Thyroid gland (tissue), 4 donors: Measurements from ENCODE around the gene TMEM131L. TPM values are rescaled to one million over a fixed set of nuclear protein-coding genes. Genes with fewer than 3 reads are reported as not detected.

Experiments
- DNase-seq, 2 donors: peaks; one replicate each; pipeline ENCODE4 v3.0.0-alpha.2; 2019
- H3K27ac ChIP-seq, 3 donors: fragments of 200-600 bp; sonication (generic); 1 replicate in 2 of 3; 2 replicates in 1 of 3; pipeline ENCODE4 v1.5.1; 2016 to 2019; ENCODE audit warnings: mild to moderate bottlenecking in 1 of 3, moderate library complexity in 1 of 3
- H3K27me3 ChIP-seq: fragments of 200-600 bp; sonication (generic); one replicate; pipeline ENCODE4 v1.5.1; 2019
- H3K36me3 ChIP-seq, 2 donors: fragments of 200-600 bp; sonication (generic); one replicate each; pipeline ENCODE4 v1.5.1; 2016 to 2019
- H3K4me1 ChIP-seq, 2 donors: fragments of 200-600 bp; sonication (generic); one replicate each; pipeline ENCODE4 v1.5.1; 2017 to 2019
- H3K4me3 ChIP-seq, 3 donors: fragments of 200-600 bp; sonication (generic); replicated peaks in 1 of 3; 1 replicate in 2 of 3; 2 replicates in 1 of 3; pipeline ENCODE4 v1.5.1; 2016; ENCODE audit warnings: mild to moderate bottlenecking in 1 of 3
- H3K9me3 ChIP-seq: fragments of 200-600 bp; sonication (generic); one replicate; pipeline ENCODE4 v1.5.1; 2017
- POLR2A ChIP-seq, 2 donors: fragments of 450-650 bp; IDR thresholded peaks; one replicate each; pipeline ENCODE4 v1.6.1; 2017; ENCODE audit warnings: antibody characterized with exemption in 2 of 2, mild to moderate bottlenecking in 2 of 2, moderate library complexity in 1 of 2
- WGBS, 2 donors: methylation state at CpG; one replicate each; pipeline ENCODE4 v1.1.5; 2017; 5-methylcytosine and 5-hydroxymethylcytosine counted together
- intact Hi-C: fragments of 100-400 bp; cut with DNase I; formaldehyde crosslinking; loops from one replicate; pipeline ENCODE4 v1.15.1; 2023
- total RNA-seq, 4 donors: library from RNA; depleted of rRNA; stranded (reverse); fragments of >200 nt; gene quantifications; one replicate each; pipeline ENCODE4 v1.2.3, GENCODE V29; 2016
- TF ChIP-seq, protein P1 (sequence below), 6 experiments: fragments of 200-600 bp in 3 of 6; fragments of 450-650 bp in 3 of 6; sonication (generic) in 3 of 6; IDR thresholded peaks; one replicate each; pipeline ENCODE4 v1.5.1; 2016 to 2019; ENCODE audit warnings: antibody characterized with exemption in 6 of 6, mild to moderate bottlenecking in 2 of 6, inconsistent platforms in 1 of 6, moderate library complexity in 1 of 6

Gene TMEM131L
- total RNA-seq, 4 donors from 2014 or later, result 11.1 to 17.9 (median 16.4) TPM

DNA sequence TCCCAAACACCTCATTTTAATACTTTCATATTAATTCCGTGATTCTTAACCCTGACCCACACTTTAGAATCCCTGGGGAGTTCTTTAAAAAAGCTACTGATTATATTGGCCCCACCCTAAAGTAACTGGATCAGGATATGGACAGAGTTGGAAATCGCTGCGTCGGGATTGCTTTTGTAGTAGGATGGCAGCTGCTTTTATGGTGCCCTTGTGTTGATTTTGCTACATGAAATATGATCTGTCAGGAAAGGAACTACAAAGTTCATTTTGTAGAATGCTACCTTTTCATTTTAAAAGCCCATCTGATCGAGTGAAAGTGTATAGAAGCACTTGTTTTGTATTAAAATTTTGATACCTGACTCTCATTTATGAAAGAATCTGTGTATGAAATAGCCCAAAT lies 43.6 kb downstream of the TMEM131L start:
- H3K36me3 ChIP-seq, result no peaks in the 10 kb centered on the region
- no peak overlapping the region for H3K27ac ChIP-seq
- no peak for DNase-seq
- TF ChIP-seq, protein P1, sequence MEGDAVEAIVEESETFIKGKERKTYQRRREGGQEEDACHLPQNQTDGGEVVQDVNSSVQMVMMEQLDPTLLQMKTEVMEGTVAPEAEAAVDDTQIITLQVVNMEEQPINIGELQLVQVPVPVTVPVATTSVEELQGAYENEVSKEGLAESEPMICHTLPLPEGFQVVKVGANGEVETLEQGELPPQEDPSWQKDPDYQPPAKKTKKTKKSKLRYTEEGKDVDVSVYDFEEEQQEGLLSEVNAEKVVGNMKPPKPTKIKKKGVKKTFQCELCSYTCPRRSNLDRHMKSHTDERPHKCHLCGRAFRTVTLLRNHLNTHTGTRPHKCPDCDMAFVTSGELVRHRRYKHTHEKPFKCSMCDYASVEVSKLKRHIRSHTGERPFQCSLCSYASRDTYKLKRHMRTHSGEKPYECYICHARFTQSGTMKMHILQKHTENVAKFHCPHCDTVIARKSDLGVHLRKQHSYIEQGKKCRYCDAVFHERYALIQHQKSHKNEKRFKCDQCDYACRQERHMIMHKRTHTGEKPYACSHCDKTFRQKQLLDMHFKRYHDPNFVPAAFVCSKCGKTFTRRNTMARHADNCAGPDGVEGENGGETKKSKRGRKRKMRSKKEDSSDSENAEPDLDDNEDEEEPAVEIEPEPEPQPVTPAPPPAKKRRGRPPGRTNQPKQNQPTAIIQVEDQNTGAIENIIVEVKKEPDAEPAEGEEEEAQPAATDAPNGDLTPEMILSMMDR (IDR thresholded peaks at IDR 0.05), result no peak
- no peak for TF ChIP-seq POLR2A (IDR thresholded peaks at IDR 0.05)
- intact Hi-C loops, result no loop called here
- H3K27me3 ChIP-seq, result no peaks in the 10 kb centered on the region
- WGBS, 2 donors, result 57 to 76% methylated on average over 5 of the region's 5 CpGs
- H3K4me1 ChIP-seq, result peaks cover 0 to 2% of the 10 kb centered on the region in 2 donors
- no peak overlapping the region for H3K4me3 ChIP-seq
- H3K9me3 ChIP-seq, result no peaks in the 10 kb centered on the region

DNA sequence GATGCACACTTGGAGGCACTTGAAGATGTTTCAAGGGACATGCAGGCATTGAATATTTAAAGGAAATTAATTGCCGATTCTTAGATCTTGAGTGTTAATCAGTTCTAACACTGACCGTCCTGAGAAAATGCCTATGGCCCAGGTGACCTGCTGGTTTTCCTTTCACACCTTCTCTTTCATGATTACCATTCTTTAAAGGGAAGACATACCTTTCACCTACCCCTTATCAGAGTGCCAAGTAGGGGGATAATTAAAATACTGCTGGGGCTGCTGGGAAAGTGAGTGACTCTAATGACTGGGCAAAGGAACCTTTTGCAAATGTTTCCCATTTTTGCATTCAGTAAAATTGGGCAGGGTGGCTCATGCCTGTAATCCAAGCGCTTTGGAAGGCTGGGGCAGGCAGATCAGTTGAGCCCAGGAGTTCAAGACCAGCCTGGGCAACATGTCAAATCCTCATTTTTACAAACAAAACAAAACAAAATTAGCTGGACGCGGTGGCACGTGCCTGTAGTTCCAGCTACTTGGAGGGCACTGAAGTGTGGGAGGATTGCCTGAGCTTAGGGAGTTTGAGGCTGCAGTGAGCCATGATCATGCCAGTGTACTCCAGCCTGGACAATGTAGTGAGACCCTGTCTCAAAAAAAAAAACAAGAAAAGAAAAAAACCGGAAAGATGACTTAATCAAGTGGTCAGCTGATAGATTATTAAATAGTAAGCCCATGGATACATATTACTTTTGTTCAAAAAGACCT lies 44.3 kb downstream of the TMEM131L start:
- Histone ChIP-seq H3K36me3 (no peaks in the 10 kb centered on the region), H3K9me3 (no peaks in the 10 kb centered on the region), H3K27ac (no peak overlapping the region), H3K4me3 (no peak overlapping the region), H3K4me1 (peaks cover 0 to 2% of the 10 kb centered on the region in 2 donors), H3K27me3 (no peaks in the 10 kb centered on the region)
- intact Hi-C loops, result no loop called here
- TF ChIP-seq, protein P1 (IDR thresholded peaks at IDR 0.05), result no peak
- TF ChIP-seq POLR2A (IDR thresholded peaks at IDR 0.05), result no peak
- 75 to 78% methylated on average over 7 of the region's 7 CpGs for WGBS, 2 donors
- DNase-seq, result no peak

DNA sequence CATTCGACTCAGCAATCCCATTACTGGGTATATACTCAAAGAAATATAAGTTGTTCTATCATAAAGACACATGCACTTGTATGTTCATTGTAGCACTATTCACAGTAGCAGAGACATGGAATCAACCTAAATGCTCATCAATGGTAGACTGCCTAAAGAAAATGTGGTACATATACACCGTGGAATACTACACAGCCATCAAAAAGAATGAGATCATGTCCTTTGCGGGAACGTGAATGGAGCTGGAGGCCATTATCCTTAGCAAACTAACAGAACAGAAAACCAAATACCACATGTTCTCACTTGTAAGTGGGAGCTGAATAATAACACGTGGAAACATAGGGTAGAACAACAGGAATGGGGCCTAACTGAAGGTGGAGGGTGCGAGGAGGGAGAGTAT lies 44.9 kb downstream of the TMEM131L start:
- intact Hi-C loops, result no loop called here
- H3K4me3 ChIP-seq, result no peak overlapping the region
- H3K27ac ChIP-seq, result no peak overlapping the region
- peaks cover 0 to 2% of the 10 kb centered on the region in 2 donors for H3K4me1 ChIP-seq
- TF ChIP-seq POLR2A (IDR thresholded peaks at IDR 0.05), result no peak
- TF ChIP-seq, protein P1 (IDR thresholded peaks at IDR 0.05), result no peak
- no peaks in the 10 kb centered on the region for H3K9me3 ChIP-seq
- no peaks in the 10 kb centered on the region for H3K36me3 ChIP-seq
- WGBS, 2 donors, result 89 to 99% methylated on average over 6 of the region's 6 CpGs
- H3K27me3 ChIP-seq, result no peaks in the 10 kb centered on the region
- no peak for DNase-seq

DNA sequence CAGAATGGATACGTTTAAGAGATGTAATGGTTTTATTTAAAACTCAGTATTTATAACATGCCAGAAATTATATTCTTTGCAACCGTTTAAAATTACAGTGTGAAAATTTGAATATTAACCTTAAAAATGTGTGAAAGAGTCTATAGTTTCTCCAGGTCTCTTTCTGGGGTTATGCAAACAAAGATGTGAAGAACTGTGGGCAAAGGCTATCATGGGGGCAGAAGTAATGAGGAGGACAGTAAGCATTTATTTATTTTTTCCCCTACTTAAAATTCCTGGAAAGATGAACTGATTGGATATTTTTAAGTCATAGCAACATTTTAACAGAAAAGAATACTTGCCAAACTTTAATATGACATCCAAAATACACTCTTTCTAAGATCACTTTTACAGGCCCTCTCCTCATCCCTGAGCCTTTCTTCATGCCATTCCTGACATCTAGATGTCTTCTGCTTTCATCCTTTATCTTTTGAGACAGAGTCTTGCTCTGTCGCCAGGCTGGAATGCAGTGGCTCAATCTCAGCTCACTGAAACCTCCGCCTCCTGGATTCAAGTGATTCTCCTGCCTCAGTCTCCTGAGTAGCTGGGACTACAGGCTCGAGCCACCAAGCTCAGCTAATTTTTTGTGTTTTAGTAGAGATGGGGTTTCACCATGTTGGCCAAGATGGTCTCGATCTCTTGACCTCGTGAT lies 46.1 kb downstream of the TMEM131L start:
- no peaks in the 10 kb centered on the region for H3K27me3 ChIP-seq
- WGBS, 2 donors, result 79 to 86% methylated on average over 7 of the region's 7 CpGs
- H3K9me3 ChIP-seq, result no peaks in the 10 kb centered on the region
- H3K27ac ChIP-seq, result no peak overlapping the region
- no peak overlapping the region for H3K4me3 ChIP-seq
- TF ChIP-seq, protein P1 (IDR thresholded peaks at IDR 0.05), result no peak
- TF ChIP-seq POLR2A (IDR thresholded peaks at IDR 0.05), result no peak
- no peak for DNase-seq
- H3K4me1 ChIP-seq, result no peaks in the 10 kb centered on the region
- no peaks in the 10 kb centered on the region for H3K36me3 ChIP-seq
- intact Hi-C loops, result no loop called here

DNA sequence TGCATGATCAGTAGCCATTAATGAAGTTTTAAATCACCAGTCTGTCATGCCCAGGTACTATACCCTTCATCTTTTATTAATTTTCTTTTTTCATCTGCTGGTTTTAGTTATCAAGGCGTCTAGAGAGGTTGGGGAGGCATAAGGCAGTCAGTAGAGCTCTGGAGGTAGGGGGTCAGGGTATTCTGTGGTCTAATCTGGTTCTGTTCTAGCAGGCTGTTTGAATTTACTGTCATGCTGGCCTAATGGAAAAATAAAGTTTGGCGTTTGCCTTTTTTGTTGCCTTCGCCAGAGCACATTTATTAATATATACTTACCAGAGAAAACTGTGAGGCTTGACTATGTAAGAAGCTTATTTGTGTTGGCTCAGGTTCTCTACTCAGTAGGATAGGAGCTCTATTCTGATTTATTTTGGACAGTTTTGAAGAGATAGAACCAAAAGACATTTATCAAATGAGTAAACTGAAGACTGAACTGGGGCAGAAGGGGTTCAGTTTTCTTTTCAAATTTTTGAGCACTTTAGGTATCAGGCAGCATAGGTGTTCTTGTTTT lies 46.9 kb downstream of the TMEM131L start:
- WGBS, 2 donors, result 78 to 83% methylated on average over 3 of the region's 3 CpGs
- no peaks in the 10 kb centered on the region for H3K36me3 ChIP-seq
- no peak for TF ChIP-seq POLR2A (IDR thresholded peaks at IDR 0.05)
- TF ChIP-seq, protein P1 (IDR thresholded peaks at IDR 0.05), result no peak
- H3K27me3 ChIP-seq, result no peaks in the 10 kb centered on the region
- DNase-seq, result no peak
- H3K9me3 ChIP-seq, result no peaks in the 10 kb centered on the region
- intact Hi-C loops, result no loop called here
- no peak overlapping the region for H3K27ac ChIP-seq
- H3K4me1 ChIP-seq, result no peaks in the 10 kb centered on the region
- no peak overlapping the region for H3K4me3 ChIP-seq
